GM06990 (cell line): ENCODE data around the gene NPHP3.

Experiments
- DNase-seq: peaks from one replicate; pipeline ENCODE4 v3.0.0-alpha.2; 2011; ENCODE audit not compliant: insufficient read length; ENCODE audit errors: extremely low read depth
- H3K27me3 ChIP-seq: replicated peaks from 2 replicates; pipeline ENCODE4 v1.6.0; 2011; ENCODE audit warnings: low read length; ENCODE audit not compliant: control insufficient read depth, insufficient read depth
- H3K36me3 ChIP-seq: 2 replicates; pipeline ENCODE4 v1.5.1; 2011; ENCODE audit warnings: low read length; ENCODE audit not compliant: control insufficient read depth, insufficient read depth
- H3K4me3 ChIP-seq: replicated peaks from 2 replicates; pipeline ENCODE4 v1.5.1; 2011; ENCODE audit warnings: low read depth, mild to moderate bottlenecking, control low read depth, low read length
- TF ChIP-seq, protein P1 (sequence below): IDR thresholded peaks from 2 replicates; pipeline ENCODE4 v1.5.1; 2011; ENCODE audit warnings: low read length, control low read depth, mild to moderate bottlenecking, inconsistent platforms; ENCODE audit not compliant: insufficient read depth, poor library complexity, severe bottlenecking

The NPHP3 gene

DNA sequence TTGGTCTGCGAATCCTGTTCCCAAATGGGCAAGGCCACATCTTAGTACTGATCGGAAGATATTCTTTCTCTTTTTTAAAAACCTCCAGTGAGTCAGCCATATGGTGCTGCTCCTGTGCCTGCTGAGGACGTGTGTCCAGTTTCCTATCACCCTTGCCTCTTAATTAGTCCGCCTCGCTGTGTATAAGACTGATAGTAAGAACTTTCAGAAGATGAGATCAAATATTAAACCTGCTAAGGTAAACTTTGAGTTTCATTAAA lies 61.5 kb downstream of the NPHP3 start:
- Histone ChIP-seq H3K27me3 (no peaks in the 10 kb centered on the region), H3K4me3 (peak overlapping the region; percentile 95), H3K36me3 (no peaks in the 10 kb centered on the region)
- TF ChIP-seq, protein P1, sequence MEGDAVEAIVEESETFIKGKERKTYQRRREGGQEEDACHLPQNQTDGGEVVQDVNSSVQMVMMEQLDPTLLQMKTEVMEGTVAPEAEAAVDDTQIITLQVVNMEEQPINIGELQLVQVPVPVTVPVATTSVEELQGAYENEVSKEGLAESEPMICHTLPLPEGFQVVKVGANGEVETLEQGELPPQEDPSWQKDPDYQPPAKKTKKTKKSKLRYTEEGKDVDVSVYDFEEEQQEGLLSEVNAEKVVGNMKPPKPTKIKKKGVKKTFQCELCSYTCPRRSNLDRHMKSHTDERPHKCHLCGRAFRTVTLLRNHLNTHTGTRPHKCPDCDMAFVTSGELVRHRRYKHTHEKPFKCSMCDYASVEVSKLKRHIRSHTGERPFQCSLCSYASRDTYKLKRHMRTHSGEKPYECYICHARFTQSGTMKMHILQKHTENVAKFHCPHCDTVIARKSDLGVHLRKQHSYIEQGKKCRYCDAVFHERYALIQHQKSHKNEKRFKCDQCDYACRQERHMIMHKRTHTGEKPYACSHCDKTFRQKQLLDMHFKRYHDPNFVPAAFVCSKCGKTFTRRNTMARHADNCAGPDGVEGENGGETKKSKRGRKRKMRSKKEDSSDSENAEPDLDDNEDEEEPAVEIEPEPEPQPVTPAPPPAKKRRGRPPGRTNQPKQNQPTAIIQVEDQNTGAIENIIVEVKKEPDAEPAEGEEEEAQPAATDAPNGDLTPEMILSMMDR: peak; percentile 9
- no peak for DNase-seq

GRCh38 chr3:132660052-132660810 lies 62.0 kb downstream of the NPHP3 start, which contains the start of gene UBA5:
Gene UBA5, plus strand, starts transcription at chr3:132660329. Its CDS starts 209 bp downstream, at chr3:132660538.
- peak; percentile 87 for DNase-seq
- Histone ChIP-seq H3K27me3 (no peaks in the 10 kb centered on the region), H3K36me3 (no peaks in the 10 kb centered on the region), H3K4me3 (peak within 1 kb of the TSS; percentile 95)
- TF ChIP-seq, protein P1: no peak

- Histone ChIP-seq H3K36me3 (no peaks in the 10 kb centered on the region), H3K4me3 (peak within 1 kb of the TSS; percentile 95), H3K27me3 (no peaks in the 10 kb centered on the region)
- peak; percentile 76 for DNase-seq
- TF ChIP-seq, protein P1: peak; percentile 72
Observed at GRCh38 chr3:132659365-132660051, 62.7 kb downstream of the NPHP3 start, which contains the start of gene ACAD11. Gene ACAD11, minus strand, starts transcription at chr3:132659809. Its CDS starts 58 bp downstream, at chr3:132659751.

GRCh38 chr3:132659000-132659364 lies 63.2 kb downstream of the NPHP3 start:
- H3K36me3 ChIP-seq: no peaks in the 10 kb centered on the region
- no peaks in the 10 kb centered on the region for H3K27me3 ChIP-seq
- no peak for DNase-seq
- peak overlapping the region; percentile 95 for H3K4me3 ChIP-seq
- TF ChIP-seq, protein P1: no peak

- Histone ChIP-seq H3K36me3 (no peaks in the 10 kb centered on the region), H3K27me3 (no peaks in the 10 kb centered on the region), H3K4me3 (peak overlapping the region; percentile 95; the same call in 1 of the 2 replicates)
- DNase-seq: no peak
- TF ChIP-seq, protein P1: no peak
Observed at GRCh38 chr3:132657869-132658747, 64.1 kb downstream of the NPHP3 start.
